ENCODE data around the gene MRPS25.

- no peak for TF ChIP-seq CTCF (IDR thresholded peaks at IDR 0.05)
- no peak for TF ChIP-seq POLR2A (IDR thresholded peaks at IDR 0.05)
Measured at GRCh38 chr3:15055019-15055557, 10.0 kb downstream of the MRPS25 start.
